Fibroblast of villous mesenchyme (primary cell): ENCODE results near the gene PALM2AKAP2. TPM values are rescaled to one million over a fixed set of nuclear protein-coding genes. Genes with fewer than 3 reads are reported as not detected.
"Not testable (repeated sequence)": the region's sequence is repeated elsewhere in the genome, so short reads cannot be mapped to it uniquely, and the experiment has no call there.

ENCODE experiments used
- DNase-seq: peaks from one replicate; pipeline ENCODE4 v3.0.0-alpha.2; 2010; ENCODE audit warnings: low read depth
- H3K4me3 ChIP-seq: 2 replicates; pipeline ENCODE4 v1.5.1; 2011; ENCODE audit warnings: low read depth, mild to moderate bottlenecking, low read length
- total RNA-seq: library from RNA; depleted of rRNA; stranded (reverse); fragments of >200 nt; gene quantifications from 2 replicates; pipeline ENCODE4 v1.2.3, GENCODE V29; 2012
- TF ChIP-seq, protein P1 (sequence below): IDR thresholded peaks from 2 replicates; pipeline ENCODE4 v1.5.1; 2012; ENCODE audit warnings: low read depth, mild to moderate bottlenecking, low read length; ENCODE audit not compliant: insufficient read depth

PALM2AKAP2 gene
- total RNA-seq, 1 donor, result 31.5 TPM

DNA sequence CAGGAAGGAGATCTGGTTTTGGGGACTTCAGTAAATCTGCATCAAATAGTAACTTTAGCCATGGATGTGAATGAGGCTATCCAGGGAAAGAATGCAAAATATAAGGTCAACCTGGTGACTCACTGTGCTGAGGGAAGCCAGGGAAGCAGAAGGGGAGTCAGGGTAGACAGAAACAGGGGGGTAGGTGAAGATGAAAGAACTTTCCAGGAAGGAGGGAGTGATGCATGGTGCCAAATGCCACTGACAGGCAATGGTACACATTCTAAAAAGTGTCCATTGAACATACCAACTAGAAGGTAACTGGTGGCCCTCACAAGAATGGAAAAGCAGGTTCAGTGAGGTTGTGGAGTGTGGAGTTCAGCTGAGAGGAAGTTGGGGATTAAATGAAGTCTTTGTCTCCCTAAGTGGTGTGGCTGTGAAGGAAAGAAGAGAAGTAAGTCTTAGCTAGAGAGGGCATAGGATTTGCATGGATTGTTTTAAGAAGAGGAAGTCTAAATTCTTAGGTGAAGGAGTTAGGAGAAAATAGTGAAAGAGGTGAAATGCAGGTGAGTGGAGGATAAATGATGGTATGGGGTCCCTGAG lies 35.5 kb downstream of the PALM2AKAP2 start:
- no peak overlapping the region for H3K4me3 ChIP-seq
- TF ChIP-seq, protein P1, sequence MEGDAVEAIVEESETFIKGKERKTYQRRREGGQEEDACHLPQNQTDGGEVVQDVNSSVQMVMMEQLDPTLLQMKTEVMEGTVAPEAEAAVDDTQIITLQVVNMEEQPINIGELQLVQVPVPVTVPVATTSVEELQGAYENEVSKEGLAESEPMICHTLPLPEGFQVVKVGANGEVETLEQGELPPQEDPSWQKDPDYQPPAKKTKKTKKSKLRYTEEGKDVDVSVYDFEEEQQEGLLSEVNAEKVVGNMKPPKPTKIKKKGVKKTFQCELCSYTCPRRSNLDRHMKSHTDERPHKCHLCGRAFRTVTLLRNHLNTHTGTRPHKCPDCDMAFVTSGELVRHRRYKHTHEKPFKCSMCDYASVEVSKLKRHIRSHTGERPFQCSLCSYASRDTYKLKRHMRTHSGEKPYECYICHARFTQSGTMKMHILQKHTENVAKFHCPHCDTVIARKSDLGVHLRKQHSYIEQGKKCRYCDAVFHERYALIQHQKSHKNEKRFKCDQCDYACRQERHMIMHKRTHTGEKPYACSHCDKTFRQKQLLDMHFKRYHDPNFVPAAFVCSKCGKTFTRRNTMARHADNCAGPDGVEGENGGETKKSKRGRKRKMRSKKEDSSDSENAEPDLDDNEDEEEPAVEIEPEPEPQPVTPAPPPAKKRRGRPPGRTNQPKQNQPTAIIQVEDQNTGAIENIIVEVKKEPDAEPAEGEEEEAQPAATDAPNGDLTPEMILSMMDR, result no peak
- peak; percentile 19 for DNase-seq

GRCh38 chr9:109816490-109816889 lies 36.5 kb downstream of the PALM2AKAP2 start:
- TF ChIP-seq, protein P1, result no peak
- no peak overlapping the region for H3K4me3 ChIP-seq
- peak; percentile 93 for DNase-seq

GRCh38 chr9:109817146-109817845 lies 37.3 kb downstream of the PALM2AKAP2 start:
- DNase-seq, result peak; percentile 17
- TF ChIP-seq, protein P1, result no peak
- H3K4me3 ChIP-seq, result no peak overlapping the region

- no peak overlapping the region for H3K4me3 ChIP-seq
- TF ChIP-seq, protein P1, result peak; percentile 78
- DNase-seq, result peak; percentile 96
These were observed 38.0 kb downstream of the PALM2AKAP2 start for GRCh38 chr9:109817846-109818472.

DNA sequence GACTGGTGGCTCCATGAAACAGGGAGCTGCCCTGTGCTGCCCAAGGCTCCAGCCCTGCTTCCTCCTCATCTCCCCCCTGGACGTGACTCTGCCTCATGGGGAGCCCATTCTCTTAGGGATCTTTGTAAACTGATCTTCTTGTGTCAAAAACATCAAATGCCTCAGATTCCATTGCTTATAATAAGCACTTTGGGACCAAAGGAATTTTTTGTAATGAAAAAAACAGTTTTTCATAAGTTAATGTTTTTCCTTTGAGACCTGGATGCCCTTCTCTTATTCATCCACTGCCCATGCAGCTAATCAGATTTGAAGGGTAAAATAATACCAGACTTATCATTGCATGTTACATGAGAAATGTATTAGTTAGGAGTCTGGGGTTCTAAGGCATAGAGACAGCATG lies 41.7 kb downstream of the PALM2AKAP2 start:
- no peak overlapping the region for H3K4me3 ChIP-seq
- no peak for DNase-seq
- TF ChIP-seq, protein P1, result no peak

DNA sequence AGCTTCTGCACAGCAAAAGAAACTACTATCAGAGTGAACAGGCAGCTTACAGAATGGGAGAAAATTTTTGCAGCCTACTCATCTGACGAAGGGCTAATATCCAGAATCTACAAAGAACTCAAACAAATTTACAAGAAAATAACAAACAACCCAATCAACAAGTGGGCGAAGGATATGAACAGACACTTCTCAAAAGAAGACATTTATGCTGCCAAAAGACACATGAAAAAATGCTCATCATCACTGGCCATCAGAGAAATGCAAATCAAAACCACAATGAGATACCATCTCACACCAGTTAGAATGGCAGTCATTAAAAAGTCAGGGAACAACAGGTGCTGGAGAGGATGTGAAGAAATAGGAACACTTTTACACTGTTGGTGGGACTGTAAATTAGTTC lies 45.4 kb downstream of the PALM2AKAP2 start:
- not testable (repeated sequence) for H3K4me3 ChIP-seq, DNase-seq

- no peak for DNase-seq
- H3K4me3 ChIP-seq, result no peak overlapping the region
- TF ChIP-seq, protein P1, result no peak
These were observed 46.6 kb downstream of the PALM2AKAP2 start for GRCh38 chr9:109826559-109826958.
